Measurements from ENCODE around the gene CIPC.

Gene CIPC

GRCh38 chr14:77058117-77058516 is 39.9 kb upstream of the CIPC start:
- H3K4me3 ChIP-seq (ENCODE audit: low read depth, low read length): no peak overlapping the region
- TF ChIP-seq CTCF (IDR thresholded peaks at IDR 0.05; ENCODE audit: low read depth, low read length, missing control alignments): no peak
- DNase-seq (ENCODE audit: low read depth): no peak
- in situ Hi-C loops (cut with HindIII; ENCODE audit: low sequenced_read_pairs): no loop called here

- TF ChIP-seq CTCF (IDR thresholded peaks at IDR 0.05; ENCODE audit: low read depth, low read length, missing control alignments): no peak
- in situ Hi-C loops (cut with HindIII; ENCODE audit: low sequenced_read_pairs): no loop called here
- H3K4me3 ChIP-seq (ENCODE audit: low read depth, low read length): no peak overlapping the region
- no peak for DNase-seq (ENCODE audit: low read depth)
Observed at GRCh38 chr14:77058785-77059184, 39.3 kb upstream of the CIPC start.

GRCh38 chr14:77059276-77059915 is 38.7 kb upstream of the CIPC start:
- in situ Hi-C loops (cut with HindIII; ENCODE audit: low sequenced_read_pairs): no loop called here
- peak; percentile 89 for DNase-seq (ENCODE audit: low read depth)
- peak; percentile 45 for TF ChIP-seq CTCF (IDR thresholded peaks at IDR 0.05; ENCODE audit: low read depth, low read length, missing control alignments)
- H3K4me3 ChIP-seq (ENCODE audit: low read depth, low read length): no peak overlapping the region

- no peak overlapping the region for H3K4me3 ChIP-seq (ENCODE audit: low read depth, low read length)
- in situ Hi-C loops (cut with HindIII; ENCODE audit: low sequenced_read_pairs): no loop called here
- no peak for TF ChIP-seq CTCF (IDR thresholded peaks at IDR 0.05; ENCODE audit: low read depth, low read length, missing control alignments)
- DNase-seq (ENCODE audit: low read depth): no peak
Observed at GRCh38 chr14:77061630-77062257, 36.3 kb upstream of the CIPC start.

- in situ Hi-C loops (cut with HindIII; ENCODE audit: low sequenced_read_pairs): no loop called here
- H3K4me3 ChIP-seq (ENCODE audit: low read depth, low read length): no peak overlapping the region
- TF ChIP-seq CTCF (IDR thresholded peaks at IDR 0.05; ENCODE audit: low read depth, low read length, missing control alignments): no peak
- DNase-seq (ENCODE audit: low read depth): no peak
Observed at GRCh38 chr14:77062261-77062660, 35.8 kb upstream of the CIPC start.

- in situ Hi-C loops (cut with HindIII; ENCODE audit: low sequenced_read_pairs): no loop called here
- no peak for TF ChIP-seq CTCF (IDR thresholded peaks at IDR 0.05; ENCODE audit: low read depth, low read length, missing control alignments)
- no peak for DNase-seq (ENCODE audit: low read depth)
- no peak overlapping the region for H3K4me3 ChIP-seq (ENCODE audit: low read depth, low read length)
Observed at GRCh38 chr14:77063571-77064171, 34.4 kb upstream of the CIPC start.
